ENCODE measurements around the gene LRRK1.

DNA sequence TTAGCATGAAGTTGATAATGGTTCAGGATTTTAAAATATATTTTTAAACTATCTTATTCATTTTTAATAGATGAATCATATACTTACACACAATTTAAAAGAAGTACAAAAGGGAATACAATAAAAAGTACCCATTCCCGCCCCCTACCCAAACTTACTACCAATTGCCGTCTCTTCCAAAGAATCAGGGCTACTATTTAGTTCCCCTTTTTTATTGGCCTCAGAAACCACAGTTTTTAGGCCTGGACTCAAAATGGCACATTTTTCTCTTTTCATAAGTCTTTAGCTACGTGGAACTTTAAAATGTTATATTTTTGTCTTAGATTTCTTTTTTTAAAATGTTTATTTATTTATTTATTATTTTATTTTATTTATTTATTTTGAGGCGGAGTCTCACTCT is 18.0 kb downstream of the LRRK1 start:
- TF ChIP-seq, protein P1, sequence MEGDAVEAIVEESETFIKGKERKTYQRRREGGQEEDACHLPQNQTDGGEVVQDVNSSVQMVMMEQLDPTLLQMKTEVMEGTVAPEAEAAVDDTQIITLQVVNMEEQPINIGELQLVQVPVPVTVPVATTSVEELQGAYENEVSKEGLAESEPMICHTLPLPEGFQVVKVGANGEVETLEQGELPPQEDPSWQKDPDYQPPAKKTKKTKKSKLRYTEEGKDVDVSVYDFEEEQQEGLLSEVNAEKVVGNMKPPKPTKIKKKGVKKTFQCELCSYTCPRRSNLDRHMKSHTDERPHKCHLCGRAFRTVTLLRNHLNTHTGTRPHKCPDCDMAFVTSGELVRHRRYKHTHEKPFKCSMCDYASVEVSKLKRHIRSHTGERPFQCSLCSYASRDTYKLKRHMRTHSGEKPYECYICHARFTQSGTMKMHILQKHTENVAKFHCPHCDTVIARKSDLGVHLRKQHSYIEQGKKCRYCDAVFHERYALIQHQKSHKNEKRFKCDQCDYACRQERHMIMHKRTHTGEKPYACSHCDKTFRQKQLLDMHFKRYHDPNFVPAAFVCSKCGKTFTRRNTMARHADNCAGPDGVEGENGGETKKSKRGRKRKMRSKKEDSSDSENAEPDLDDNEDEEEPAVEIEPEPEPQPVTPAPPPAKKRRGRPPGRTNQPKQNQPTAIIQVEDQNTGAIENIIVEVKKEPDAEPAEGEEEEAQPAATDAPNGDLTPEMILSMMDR (IDR thresholded peaks at IDR 0.05), result no peak
- no peak for TF ChIP-seq POLR2A (IDR thresholded peaks at IDR 0.05)
